ENCODE results near the gene HMCN2.

Gene HMCN2

DNA sequence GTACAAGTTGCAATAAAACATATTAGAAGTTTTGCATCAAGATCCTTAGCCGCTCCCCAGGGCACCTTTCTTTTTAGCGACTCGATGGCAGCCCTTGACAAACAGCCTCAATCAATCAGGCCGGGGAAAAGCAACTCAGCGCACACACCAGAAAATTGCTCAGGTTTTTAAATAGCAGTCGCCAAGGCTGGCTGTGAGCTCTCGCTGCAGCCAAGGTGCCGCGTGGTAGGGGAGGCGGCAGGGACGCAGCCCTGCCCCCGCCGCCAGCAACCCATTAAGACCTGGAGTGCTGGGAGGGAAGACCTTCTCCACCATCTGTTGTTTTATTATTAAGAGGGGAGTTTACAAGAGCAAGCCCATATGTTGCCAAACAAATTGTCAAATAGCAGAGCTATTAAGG lies 201.8 kb downstream of the HMCN2 start:
- no peak overlapping the region for H3K4me3 ChIP-seq (ENCODE audit: low read length)
- DNase-seq (ENCODE audit: low read depth): no peak
- TF ChIP-seq, protein P1, sequence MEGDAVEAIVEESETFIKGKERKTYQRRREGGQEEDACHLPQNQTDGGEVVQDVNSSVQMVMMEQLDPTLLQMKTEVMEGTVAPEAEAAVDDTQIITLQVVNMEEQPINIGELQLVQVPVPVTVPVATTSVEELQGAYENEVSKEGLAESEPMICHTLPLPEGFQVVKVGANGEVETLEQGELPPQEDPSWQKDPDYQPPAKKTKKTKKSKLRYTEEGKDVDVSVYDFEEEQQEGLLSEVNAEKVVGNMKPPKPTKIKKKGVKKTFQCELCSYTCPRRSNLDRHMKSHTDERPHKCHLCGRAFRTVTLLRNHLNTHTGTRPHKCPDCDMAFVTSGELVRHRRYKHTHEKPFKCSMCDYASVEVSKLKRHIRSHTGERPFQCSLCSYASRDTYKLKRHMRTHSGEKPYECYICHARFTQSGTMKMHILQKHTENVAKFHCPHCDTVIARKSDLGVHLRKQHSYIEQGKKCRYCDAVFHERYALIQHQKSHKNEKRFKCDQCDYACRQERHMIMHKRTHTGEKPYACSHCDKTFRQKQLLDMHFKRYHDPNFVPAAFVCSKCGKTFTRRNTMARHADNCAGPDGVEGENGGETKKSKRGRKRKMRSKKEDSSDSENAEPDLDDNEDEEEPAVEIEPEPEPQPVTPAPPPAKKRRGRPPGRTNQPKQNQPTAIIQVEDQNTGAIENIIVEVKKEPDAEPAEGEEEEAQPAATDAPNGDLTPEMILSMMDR (conservative IDR thresholded peaks at IDR 0.05; ENCODE audit: low read depth, low read length): no peak

DNA sequence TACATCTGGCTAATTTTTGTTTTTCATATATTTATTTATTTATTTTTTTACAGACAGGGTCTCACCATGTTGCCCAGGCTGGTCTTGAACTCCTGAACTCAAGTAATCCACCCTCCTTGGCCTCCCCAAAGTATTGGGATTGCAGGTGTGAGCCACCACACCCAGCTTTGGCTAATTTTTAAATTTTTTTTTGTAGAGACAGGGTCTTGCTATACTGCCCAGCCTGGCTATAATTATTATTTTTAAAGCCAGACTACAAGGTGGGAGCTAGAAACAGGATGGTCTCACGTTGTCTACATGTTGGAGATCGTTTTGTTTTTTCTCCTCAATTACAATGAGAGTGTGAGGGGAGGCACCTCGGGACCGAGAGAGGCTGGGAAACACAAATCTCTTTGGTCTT lies 203.0 kb downstream of the HMCN2 start:
- TF ChIP-seq, protein P1 (conservative IDR thresholded peaks at IDR 0.05; ENCODE audit: low read depth, low read length): no peak
- H3K4me3 ChIP-seq (ENCODE audit: low read length): no peak overlapping the region
- no peak for DNase-seq (ENCODE audit: low read depth)

DNA sequence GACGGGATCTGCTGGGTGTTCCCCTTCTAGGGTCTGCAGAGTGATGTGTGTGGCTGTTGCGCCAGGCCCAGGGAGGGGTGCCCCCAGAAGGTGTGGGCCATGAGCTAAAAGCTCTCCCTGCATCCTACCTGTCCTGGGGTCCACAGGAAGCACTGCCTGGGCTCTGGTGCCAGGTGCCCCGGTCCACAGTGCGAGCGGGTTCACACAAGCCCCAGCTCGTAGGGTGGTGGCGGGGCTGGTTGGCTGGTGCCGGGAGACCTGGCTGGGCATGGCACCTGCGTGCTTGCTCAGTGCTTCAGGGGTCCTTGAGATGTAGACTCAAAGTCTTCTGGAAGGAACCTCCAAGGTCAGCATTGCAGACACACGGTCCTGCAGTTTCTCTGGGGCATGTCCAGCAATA lies 204.7 kb downstream of the HMCN2 start:
- TF ChIP-seq, protein P1 (conservative IDR thresholded peaks at IDR 0.05; ENCODE audit: low read depth, low read length): no peak
- no peak for DNase-seq (ENCODE audit: low read depth)
- no peak overlapping the region for H3K4me3 ChIP-seq (ENCODE audit: low read length)

DNA sequence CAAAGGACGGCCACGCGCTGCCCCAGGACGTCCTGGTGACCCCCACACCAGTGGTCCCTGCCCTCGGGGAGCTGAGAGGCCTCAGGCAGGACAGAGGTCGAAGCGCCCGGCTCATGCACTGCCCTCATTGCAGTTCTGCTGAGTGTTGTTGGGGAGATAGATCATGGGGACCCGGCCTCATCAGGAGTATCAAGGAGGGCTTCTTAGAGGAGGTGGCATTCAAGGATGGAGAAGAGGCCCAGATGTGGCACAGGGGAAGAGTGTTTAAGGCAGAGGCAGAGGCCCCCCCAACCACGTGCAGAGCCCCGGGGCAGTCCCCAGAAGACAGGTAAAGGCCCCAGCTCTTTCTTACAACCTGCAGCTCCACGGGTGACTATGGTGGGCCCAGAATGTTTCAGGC lies 205.4 kb downstream of the HMCN2 start:
- TF ChIP-seq, protein P1 (conservative IDR thresholded peaks at IDR 0.05; ENCODE audit: low read depth, low read length): no peak
- no peak for DNase-seq (ENCODE audit: low read depth)
- H3K4me3 ChIP-seq (ENCODE audit: low read length): no peak overlapping the region

DNA sequence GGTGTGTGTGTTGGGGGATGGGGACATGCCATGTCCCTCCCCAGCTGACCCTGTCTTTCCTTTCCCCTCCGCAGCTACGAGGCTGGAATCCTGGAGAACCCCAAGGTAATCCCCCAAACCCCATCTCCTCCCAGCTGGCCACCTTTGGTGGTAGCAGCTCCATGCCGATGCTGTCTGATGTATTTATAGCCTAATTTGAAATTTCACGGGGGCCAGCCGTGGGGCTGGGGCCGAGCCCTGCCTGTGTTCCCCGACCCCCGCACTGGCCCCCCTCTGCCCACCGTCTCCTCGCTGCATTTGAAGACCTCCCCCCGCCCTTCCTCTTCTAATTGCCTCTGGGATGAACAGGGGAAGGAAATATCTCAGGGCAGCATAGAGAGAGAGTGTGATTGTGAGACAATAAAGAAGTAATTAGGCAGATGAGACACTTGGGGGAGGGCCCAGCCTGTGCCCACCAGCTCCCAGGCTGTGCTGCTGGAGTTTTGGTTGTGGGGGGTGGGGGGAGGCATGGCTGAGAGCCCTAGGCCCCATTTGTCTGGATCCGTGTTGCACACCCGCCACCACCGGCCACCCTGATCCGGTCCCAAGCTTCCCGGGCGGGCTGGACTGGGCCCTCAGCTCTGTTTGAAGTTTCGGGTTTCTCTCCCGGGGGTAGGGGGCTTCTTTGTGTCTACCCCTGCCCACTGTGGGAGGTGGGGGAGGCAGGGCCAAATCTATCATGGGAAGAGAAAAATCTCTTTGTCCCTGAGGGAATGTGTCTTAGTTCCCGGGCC lies 206.0 kb downstream of the HMCN2 start:
- TF ChIP-seq, protein P1 (conservative IDR thresholded peaks at IDR 0.05; ENCODE audit: low read depth, low read length): no peak
- no peak for DNase-seq (ENCODE audit: low read depth)
- no peak overlapping the region for H3K4me3 ChIP-seq (ENCODE audit: low read length)

DNA sequence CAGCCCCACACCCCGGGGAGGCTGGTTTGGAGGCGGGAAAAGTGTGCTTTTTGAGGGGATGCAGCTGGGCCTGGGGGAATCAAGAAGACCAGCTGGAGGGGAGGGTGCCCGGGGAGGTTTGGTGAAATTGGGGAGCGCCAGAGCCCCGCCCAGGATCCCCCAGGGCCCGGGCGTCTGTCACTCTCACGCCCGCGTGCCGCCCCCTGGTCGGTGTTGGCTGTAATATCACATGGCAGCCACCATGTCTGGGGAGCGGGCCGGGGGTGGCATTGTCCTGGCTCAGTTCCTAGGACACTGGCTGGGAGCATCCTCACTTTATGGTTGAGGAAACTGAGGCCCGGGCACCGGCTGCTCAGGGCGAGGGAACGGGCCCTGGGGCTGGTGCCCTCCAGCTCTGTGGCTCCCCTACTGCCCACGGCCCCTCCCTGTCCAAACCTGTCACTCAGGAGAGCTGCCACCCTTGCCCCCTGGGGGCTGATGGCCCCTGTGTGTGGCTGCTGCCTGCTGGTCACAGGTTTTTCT lies 206.7 kb downstream of the HMCN2 start:
- TF ChIP-seq, protein P1 (conservative IDR thresholded peaks at IDR 0.05; ENCODE audit: low read depth, low read length): no peak
- no peak for DNase-seq (ENCODE audit: low read depth)
- H3K4me3 ChIP-seq (ENCODE audit: low read length): no peak overlapping the region

DNA sequence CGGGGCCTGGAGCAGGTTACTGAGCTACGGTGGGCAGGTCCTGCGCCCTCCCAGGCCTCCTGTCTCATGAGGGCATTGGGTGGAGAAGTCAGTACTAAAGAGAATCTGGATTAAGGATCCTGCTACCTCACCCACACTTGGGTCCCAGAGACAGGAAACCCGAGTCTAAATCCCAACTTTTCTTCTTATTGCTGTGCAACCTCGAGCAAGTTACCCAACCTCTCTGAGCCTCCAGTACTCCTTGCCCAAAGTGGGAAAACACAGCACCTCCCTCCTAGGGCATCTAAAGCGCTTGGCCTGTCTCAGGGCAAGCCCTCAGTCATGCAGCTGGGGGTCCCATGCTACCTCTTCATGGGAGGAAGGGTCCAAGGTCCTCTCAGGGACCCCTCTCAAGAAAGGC lies 207.4 kb downstream of the HMCN2 start:
- no peak for DNase-seq (ENCODE audit: low read depth)
- TF ChIP-seq, protein P1 (conservative IDR thresholded peaks at IDR 0.05; ENCODE audit: low read depth, low read length): no peak
- H3K4me3 ChIP-seq (ENCODE audit: low read length): no peak overlapping the region

All from retinal pigment epithelial cell (primary cell).